Stimulated activated CD8-positive, alpha-beta memory T cell treated with anti-CD3 and anti-CD28 coated beads, Interleukin-12 subunit alpha, Interleukin-12 subunit beta, amount 100 ng/mL, for 1 hour (primary cell): ENCODE measurements around the gene SMYD3.

Experiments
- DNase-seq: peaks from one replicate; pipeline ENCODE4 v3.0.0-alpha.2; 2020; ENCODE audit warnings: low read depth

The SMYD3 gene

GRCh38 chr1:246506674-246507481, at the start of gene SMYD3:
TSS of gene SMYD3 (minus strand) at chr1:246507279.
- DNase-seq = peak; percentile 56

GRCh38 chr1:246554201-246554600, 47.1 kb upstream of the SMYD3 start:
- DNase-seq = no peak

GRCh38 chr1:246552110-246552509, 45.0 kb upstream of the SMYD3 start:
- no peak for DNase-seq

GRCh38 chr1:246550402-246550801, 43.3 kb upstream of the SMYD3 start:
- DNase-seq = no peak

GRCh38 chr1:246549665-246550064, 42.6 kb upstream of the SMYD3 start:
- DNase-seq = no peak

- no peak for DNase-seq
These were observed 36.9 kb upstream of the SMYD3 start for GRCh38 chr1:246544001-246544400.

- DNase-seq = no peak
These were observed 33.8 kb upstream of the SMYD3 start for GRCh38 chr1:246540738-246541491.

- DNase-seq = no peak
These were observed 30.8 kb upstream of the SMYD3 start for GRCh38 chr1:246537887-246538286.

- no peak for DNase-seq
These were observed 30.4 kb upstream of the SMYD3 start for GRCh38 chr1:246537441-246537840.

- DNase-seq = no peak
These were observed 27.0 kb upstream of the SMYD3 start for GRCh38 chr1:246534114-246534513.

- DNase-seq = no peak
These were observed 26.4 kb upstream of the SMYD3 start for GRCh38 chr1:246533371-246533905.

GRCh38 chr1:246532519-246532918, 25.4 kb upstream of the SMYD3 start:
- DNase-seq = no peak

GRCh38 chr1:246530482-246530881, 23.4 kb upstream of the SMYD3 start:
- DNase-seq = no peak

GRCh38 chr1:246528933-246529731, 22.1 kb upstream of the SMYD3 start:
- DNase-seq = no peak

GRCh38 chr1:246527402-246528088, 20.5 kb upstream of the SMYD3 start:
- no peak for DNase-seq

- no peak for DNase-seq
These were observed 19.8 kb upstream of the SMYD3 start for GRCh38 chr1:246526915-246527314.

- DNase-seq = no peak
These were observed 19.3 kb upstream of the SMYD3 start for GRCh38 chr1:246526380-246526779.

GRCh38 chr1:246519514-246519913, 12.4 kb upstream of the SMYD3 start:
- DNase-seq = no peak

GRCh38 chr1:246518456-246519205, 11.6 kb upstream of the SMYD3 start:
- DNase-seq = no peak

- no peak for DNase-seq
These were observed 10.3 kb upstream of the SMYD3 start for GRCh38 chr1:246517391-246517790.

GRCh38 chr1:246516126-246516525, 9.0 kb upstream of the SMYD3 start:
- no peak for DNase-seq
